Measurements from ENCODE around the gene SBF2.

The SBF2 gene

DNA sequence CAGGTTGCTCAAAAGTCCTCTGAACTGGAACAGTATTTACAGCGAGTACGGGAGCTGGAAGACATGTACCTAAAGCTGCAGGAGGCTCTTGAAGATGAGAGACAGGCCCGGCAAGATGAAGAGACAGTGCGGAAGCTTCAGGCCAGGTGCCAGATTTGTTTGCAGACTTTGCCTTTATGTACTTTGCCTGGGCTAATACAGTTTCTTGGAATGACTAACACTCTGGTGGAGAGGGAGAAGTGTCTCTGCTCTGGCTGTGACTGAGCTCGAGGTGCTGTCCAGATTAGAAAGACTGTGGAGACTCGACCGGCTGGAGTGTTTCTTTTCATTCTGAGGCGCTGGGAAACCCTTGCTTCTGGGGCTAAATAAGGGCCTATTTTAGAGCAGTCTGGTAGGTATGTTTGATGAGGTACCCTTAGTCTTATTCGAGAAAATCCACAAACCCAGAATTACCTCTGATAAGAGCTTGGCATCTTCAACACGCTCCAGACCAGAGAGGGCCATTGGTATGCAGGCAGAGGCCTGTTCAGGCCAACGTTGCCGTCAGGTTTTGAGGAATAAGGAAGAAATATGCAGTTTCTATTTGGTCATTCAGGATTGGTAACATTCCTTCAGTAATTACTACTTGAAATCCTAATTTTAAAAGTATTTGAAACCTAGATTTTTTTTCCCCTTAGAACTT, 553.7 kb downstream of the SBF2 start:
- peaks cover 18% of the 10 kb centered on the region for H3K36me3 ChIP-seq (ENCODE audit: control insufficient read depth, insufficient read depth, low read length)
- no peak overlapping the region for H3K4me3 ChIP-seq (ENCODE audit: low read depth, low read length)
- H3K9ac ChIP-seq (ENCODE audit: low read depth, low read length) = no peak overlapping the region
- no peaks in the 10 kb centered on the region for H3K27me3 ChIP-seq (ENCODE audit: control insufficient read depth, insufficient read depth, low read length)
- H3K4me1 ChIP-seq (ENCODE audit: control insufficient read depth, insufficient read depth, low read length) = no peaks in the 10 kb centered on the region
- H3K9me3 ChIP-seq (ENCODE audit: control insufficient read depth, insufficient read depth, low read length) = no peaks in the 10 kb centered on the region

DNA sequence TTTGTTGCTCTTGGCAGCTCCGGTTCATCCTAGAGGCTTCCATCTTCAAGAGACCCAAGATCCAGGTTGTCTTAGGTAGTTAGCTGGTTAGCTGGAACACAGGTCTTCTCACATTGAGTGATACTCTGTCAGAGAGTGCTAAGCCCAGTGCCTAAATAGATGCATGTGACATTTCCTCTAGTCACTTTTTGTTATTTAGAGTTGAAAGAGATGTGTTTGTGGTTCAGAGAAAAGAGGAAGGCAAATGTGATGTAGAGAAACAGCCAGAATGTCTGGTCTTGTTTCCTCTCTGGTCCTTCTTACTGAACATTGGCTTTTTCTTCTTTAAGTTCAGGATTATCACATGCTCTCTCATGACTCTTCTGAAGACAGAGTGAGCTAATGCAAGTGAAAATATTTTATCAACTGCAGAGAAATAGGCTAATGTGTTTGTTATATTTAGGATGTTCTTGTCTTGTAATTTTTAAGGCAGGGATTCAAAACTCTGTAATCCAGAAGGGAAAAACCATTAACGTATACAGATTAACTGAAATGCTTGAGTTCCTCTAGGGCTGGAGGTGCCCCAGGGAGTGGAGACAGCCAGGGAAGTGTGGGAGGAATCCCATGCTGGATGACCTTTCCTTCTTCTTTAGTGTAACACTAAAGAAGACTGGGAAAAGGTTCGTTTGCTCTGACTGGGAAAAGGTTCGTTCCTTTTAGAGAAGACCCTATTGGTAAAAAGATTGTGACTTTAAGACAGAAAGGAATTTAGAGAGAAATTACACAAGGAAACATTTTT, 554.7 kb downstream of the SBF2 start:
- peaks cover 18% of the 10 kb centered on the region for H3K36me3 ChIP-seq (ENCODE audit: control insufficient read depth, insufficient read depth, low read length)
- H3K4me3 ChIP-seq (ENCODE audit: low read depth, low read length) = no peak overlapping the region
- no peaks in the 10 kb centered on the region for H3K27me3 ChIP-seq (ENCODE audit: control insufficient read depth, insufficient read depth, low read length)
- H3K9ac ChIP-seq (ENCODE audit: low read depth, low read length) = no peak overlapping the region
- no peaks in the 10 kb centered on the region for H3K4me1 ChIP-seq (ENCODE audit: control insufficient read depth, insufficient read depth, low read length)
- no peaks in the 10 kb centered on the region for H3K9me3 ChIP-seq (ENCODE audit: control insufficient read depth, insufficient read depth, low read length)

DNA sequence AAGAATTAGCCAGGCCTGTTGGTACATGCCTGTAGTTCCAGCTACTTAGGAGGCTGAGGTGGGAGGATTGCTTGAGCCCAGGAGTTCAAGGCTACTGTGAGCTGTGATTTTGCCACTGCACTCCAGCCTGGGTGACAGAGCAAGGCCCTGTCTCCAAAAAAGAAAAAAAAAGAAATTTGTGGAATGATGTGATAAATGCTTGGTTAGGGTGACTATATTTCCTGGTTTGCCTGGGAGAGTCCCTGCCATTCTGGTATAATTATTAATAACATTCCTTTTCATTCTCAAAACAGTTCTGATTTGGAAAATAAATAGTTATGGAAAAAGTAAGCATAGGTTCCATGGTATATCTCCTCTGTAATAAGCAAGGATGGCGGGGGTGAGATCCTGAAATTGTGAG, 555.3 kb downstream of the SBF2 start:
- H3K4me1 ChIP-seq (ENCODE audit: control insufficient read depth, insufficient read depth, low read length) = no peaks in the 10 kb centered on the region
- H3K36me3 ChIP-seq (ENCODE audit: control insufficient read depth, insufficient read depth, low read length) = peaks cover 18% of the 10 kb centered on the region
- H3K4me3 ChIP-seq (ENCODE audit: low read depth, low read length) = no peak overlapping the region
- no peaks in the 10 kb centered on the region for H3K27me3 ChIP-seq (ENCODE audit: control insufficient read depth, insufficient read depth, low read length)
- no peaks in the 10 kb centered on the region for H3K9me3 ChIP-seq (ENCODE audit: control insufficient read depth, insufficient read depth, low read length)
- no peak overlapping the region for H3K9ac ChIP-seq (ENCODE audit: low read depth, low read length)

- Histone ChIP-seq H3K9ac (ENCODE audit: low read depth, low read length) (no peak overlapping the region), H3K4me1 (ENCODE audit: control insufficient read depth, insufficient read depth, low read length) (no peaks in the 10 kb centered on the region), H3K36me3 (ENCODE audit: control insufficient read depth, insufficient read depth, low read length) (peaks cover 18% of the 10 kb centered on the region), H3K9me3 (ENCODE audit: control insufficient read depth, insufficient read depth, low read length) (no peaks in the 10 kb centered on the region), H3K4me3 (ENCODE audit: low read depth, low read length) (no peak overlapping the region), H3K27me3 (ENCODE audit: control insufficient read depth, insufficient read depth, low read length) (no peaks in the 10 kb centered on the region)
Measured at GRCh38 chr11:9738116-9738515, 555.9 kb downstream of the SBF2 start.

- Histone ChIP-seq H3K36me3 (ENCODE audit: control insufficient read depth, insufficient read depth, low read length) (peaks cover 14% of the 10 kb centered on the region), H3K9ac (ENCODE audit: low read depth, low read length) (no peak overlapping the region), H3K9me3 (ENCODE audit: control insufficient read depth, insufficient read depth, low read length) (no peaks in the 10 kb centered on the region), H3K27me3 (ENCODE audit: control insufficient read depth, insufficient read depth, low read length) (no peaks in the 10 kb centered on the region), H3K4me3 (ENCODE audit: low read depth, low read length) (no peak overlapping the region), H3K4me1 (ENCODE audit: control insufficient read depth, insufficient read depth, low read length) (no peaks in the 10 kb centered on the region)
Measured at GRCh38 chr11:9736365-9736764, 557.7 kb downstream of the SBF2 start.

DNA sequence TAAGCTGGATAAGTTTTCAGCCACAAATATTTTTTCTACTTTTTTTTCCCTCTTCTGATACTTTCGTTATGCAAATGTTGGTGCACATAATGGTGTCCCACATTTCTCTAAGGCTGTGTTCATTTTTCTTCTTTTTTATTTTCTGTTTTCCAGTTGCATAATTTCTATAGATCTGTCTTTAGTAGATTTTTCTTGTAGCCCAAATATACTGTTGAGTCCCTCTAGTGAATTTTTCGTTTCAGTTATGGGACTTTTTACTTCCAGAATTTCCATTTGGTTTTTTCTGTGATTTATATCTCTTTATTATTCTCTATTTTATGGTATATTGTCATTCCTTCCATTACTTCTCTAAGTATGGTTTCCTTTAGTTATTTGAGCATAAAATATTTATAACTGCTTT, 558.1 kb downstream of the SBF2 start:
- H3K36me3 ChIP-seq (ENCODE audit: control insufficient read depth, insufficient read depth, low read length) = peaks cover 12% of the 10 kb centered on the region
- H3K4me3 ChIP-seq (ENCODE audit: low read depth, low read length) = no peak overlapping the region
- no peaks in the 10 kb centered on the region for H3K9me3 ChIP-seq (ENCODE audit: control insufficient read depth, insufficient read depth, low read length)

DNA sequence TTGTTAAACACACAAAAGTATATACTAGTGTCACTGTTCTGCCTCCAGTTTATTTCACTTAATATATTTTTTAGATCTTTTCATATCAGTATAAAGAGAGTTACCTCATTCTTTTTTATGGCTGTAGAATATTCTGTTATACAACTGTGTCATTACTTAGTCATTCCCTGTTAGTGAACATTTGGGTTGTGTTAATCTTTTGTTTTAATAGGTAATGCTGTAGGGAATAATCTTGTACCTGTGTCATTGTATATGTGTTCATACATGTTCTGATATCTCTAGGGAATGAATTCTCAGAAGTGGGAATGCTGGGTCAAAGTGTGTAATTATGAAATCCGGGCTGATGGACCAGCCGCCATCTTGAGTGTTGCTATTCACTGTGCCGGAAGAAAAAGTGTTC, 558.8 kb downstream of the SBF2 start:
- H3K4me1 ChIP-seq (ENCODE audit: control insufficient read depth, insufficient read depth, low read length) = no peaks in the 10 kb centered on the region

More for the DNA sequence above, 558.1 kb downstream of the SBF2 start:
- H3K27me3 ChIP-seq (ENCODE audit: control insufficient read depth, insufficient read depth, low read length) = no peaks in the 10 kb centered on the region
- no peak overlapping the region for H3K9ac ChIP-seq (ENCODE audit: low read depth, low read length)
- H3K4me1 ChIP-seq (ENCODE audit: control insufficient read depth, insufficient read depth, low read length) = no peaks in the 10 kb centered on the region

GRCh38 chr11:9733212-9733611, 560.8 kb downstream of the SBF2 start:
- Histone ChIP-seq H3K27me3 (ENCODE audit: control insufficient read depth, insufficient read depth, low read length) (no peaks in the 10 kb centered on the region), H3K4me1 (ENCODE audit: control insufficient read depth, insufficient read depth, low read length) (no peaks in the 10 kb centered on the region), H3K9me3 (ENCODE audit: control insufficient read depth, insufficient read depth, low read length) (no peaks in the 10 kb centered on the region), H3K36me3 (ENCODE audit: control insufficient read depth, insufficient read depth, low read length) (peaks cover 4% of the 10 kb centered on the region), H3K4me3 (ENCODE audit: low read depth, low read length) (no peak overlapping the region), H3K9ac (ENCODE audit: low read depth, low read length) (no peak overlapping the region)

More for the DNA sequence above, 558.8 kb downstream of the SBF2 start:
- Histone ChIP-seq H3K27me3 (ENCODE audit: control insufficient read depth, insufficient read depth, low read length) (no peaks in the 10 kb centered on the region), H3K36me3 (ENCODE audit: control insufficient read depth, insufficient read depth, low read length) (peaks cover 10% of the 10 kb centered on the region), H3K4me3 (ENCODE audit: low read depth, low read length) (no peak overlapping the region), H3K9ac (ENCODE audit: low read depth, low read length) (no peak overlapping the region), H3K9me3 (ENCODE audit: control insufficient read depth, insufficient read depth, low read length) (no peaks in the 10 kb centered on the region)

- no peak overlapping the region for H3K9ac ChIP-seq (ENCODE audit: low read depth, low read length)
- no peaks in the 10 kb centered on the region for H3K27me3 ChIP-seq (ENCODE audit: control insufficient read depth, insufficient read depth, low read length)
- no peaks in the 10 kb centered on the region for H3K4me1 ChIP-seq (ENCODE audit: control insufficient read depth, insufficient read depth, low read length)
- H3K9me3 ChIP-seq (ENCODE audit: control insufficient read depth, insufficient read depth, low read length) = no peaks in the 10 kb centered on the region
- H3K4me3 ChIP-seq (ENCODE audit: low read depth, low read length) = no peak overlapping the region
- peaks cover 4% of the 10 kb centered on the region for H3K36me3 ChIP-seq (ENCODE audit: control insufficient read depth, insufficient read depth, low read length)
Measured at GRCh38 chr11:9732453-9732852, 561.6 kb downstream of the SBF2 start.

- H3K27me3 ChIP-seq (ENCODE audit: control insufficient read depth, insufficient read depth, low read length) = no peaks in the 10 kb centered on the region
- no peak overlapping the region for H3K9ac ChIP-seq (ENCODE audit: low read depth, low read length)
- peaks cover 3% of the 10 kb centered on the region for H3K36me3 ChIP-seq (ENCODE audit: control insufficient read depth, insufficient read depth, low read length)
- no peak overlapping the region for H3K4me3 ChIP-seq (ENCODE audit: low read depth, low read length)
- H3K9me3 ChIP-seq (ENCODE audit: control insufficient read depth, insufficient read depth, low read length) = no peaks in the 10 kb centered on the region
- H3K4me1 ChIP-seq (ENCODE audit: control insufficient read depth, insufficient read depth, low read length) = no peaks in the 10 kb centered on the region
Measured at GRCh38 chr11:9731256-9731655, 562.8 kb downstream of the SBF2 start.
